Measurements from ENCODE around the gene UGT1A8. TPM values are rescaled to one million over a fixed set of nuclear protein-coding genes. Genes with fewer than 3 reads are reported as not detected.

The UGT1A8 gene
- total and polyA plus RNA-seq, 9 of the 15 experiments (the other 6 are each of a cell fraction or from before 2014, with no cell fraction given): 0.04 TPM; not detected in 8

GRCh38 chr2:233654501-233654900 lies 37.1 kb downstream of the UGT1A8 start:
- H4K20me1 ChIP-seq (replicated peaks; ENCODE audit: control insufficient read depth, insufficient read depth, low read length): no peaks in the 10 kb centered on the region
- H3K4me2 ChIP-seq (ENCODE audit: insufficient read depth, low read length): no peak overlapping the region
- no peak for ATAC-seq
- H3K36me3 ChIP-seq (ENCODE audit: control insufficient read depth, insufficient read depth, low read length): no peaks in the 10 kb centered on the region
- H3K9me3 ChIP-seq (replicated peaks; ENCODE audit: control insufficient read depth, insufficient read depth, low read depth, low read length): no peaks in the 10 kb centered on the region
- H2AFZ ChIP-seq (ENCODE audit: low read depth, low read length): no peak overlapping the region
- TF ChIP-seq ZNF512 (tag; IDR thresholded peaks at IDR 0.05): no peak
- TF ChIP-seq ZNF76 (CRISPR knock-in tag; IDR thresholded peaks at IDR 0.05; ENCODE audit: borderline replicate concordance): no peak
- TF ChIP-seq ZZZ3 (IDR thresholded peaks at IDR 0.05): no peak
- no peak for TF ChIP-seq ARID3B (CRISPR knock-in tag; IDR thresholded peaks at IDR 0.05; ENCODE audit: borderline replicate concordance)
- TF ChIP-seq, protein P1, sequence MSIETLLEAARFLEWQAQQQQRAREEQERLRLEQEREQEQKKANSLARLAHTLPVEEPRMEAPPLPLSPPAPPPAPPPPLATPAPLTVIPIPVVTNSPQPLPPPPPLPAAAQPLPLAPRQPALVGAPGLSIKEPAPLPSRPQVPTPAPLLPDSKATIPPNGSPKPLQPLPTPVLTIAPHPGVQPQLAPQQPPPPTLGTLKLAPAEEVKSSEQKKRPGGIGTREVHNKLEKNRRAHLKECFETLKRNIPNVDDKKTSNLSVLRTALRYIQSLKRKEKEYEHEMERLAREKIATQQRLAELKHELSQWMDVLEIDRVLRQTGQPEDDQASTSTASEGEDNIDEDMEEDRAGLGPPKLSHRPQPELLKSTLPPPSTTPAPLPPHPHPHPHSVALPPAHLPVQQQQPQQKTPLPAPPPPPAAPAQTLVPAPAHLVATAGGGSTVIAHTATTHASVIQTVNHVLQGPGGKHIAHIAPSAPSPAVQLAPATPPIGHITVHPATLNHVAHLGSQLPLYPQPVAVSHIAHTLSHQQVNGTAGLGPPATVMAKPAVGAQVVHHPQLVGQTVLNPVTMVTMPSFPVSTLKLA (conservative IDR thresholded peaks at IDR 0.05): no peak
- no peak for TF ChIP-seq THRAP3 (IDR thresholded peaks at IDR 0.05; ENCODE audit: borderline replicate concordance)
- TF ChIP-seq ZFP36 (IDR thresholded peaks at IDR 0.05; ENCODE audit: low read depth, low read length, partially characterized antibody): no peak
- no peak for TF ChIP-seq ZNF280B (CRISPR knock-in tag; IDR thresholded peaks at IDR 0.05)
- no peak for TF ChIP-seq EP300 (IDR thresholded peaks at IDR 0.05; ENCODE audit: low read length)
- FAIRE-seq: no peak
- no peak overlapping the region for H3K4me3 ChIP-seq
- no peaks in the 10 kb centered on the region for H3K79me2 ChIP-seq (ENCODE audit: control insufficient read depth, insufficient read depth, low read length)
- H3K27ac ChIP-seq (ENCODE audit: extremely low read depth, low read depth, low read length): no peak overlapping the region
- 1% methylated on average over 6 of the region's 6 CpGs for WGBS (ENCODE audit: insufficient coverage, low coverage, missing lambda C conversion rate)
- in situ Hi-C loops (cut with MboI): no loop called here
- CTCF ChIA-PET (ENCODE audit: low intra/inter-chr PET ratio): no interaction called here
- peaks cover 0 to 7% of the 10 kb centered on the region in 2 experiments; a peak in 1 of 5 replicates for H3K27me3 ChIP-seq (ENCODE audit: control insufficient read depth in 2 of 2, insufficient read depth in 2 of 2, low read length in 2 of 2)
- no peaks in the 10 kb centered on the region for H3K4me1 ChIP-seq (replicated peaks in 1 of 2; ENCODE audit: control insufficient read depth in 2 of 2, insufficient read depth in 2 of 2, low read length in 2 of 2)
- intact Hi-C loops (cut with micrococcal nuclease): no loop called here
- H3K9ac ChIP-seq (ENCODE audit: insufficient read depth in 1 of 2, low read depth in 2 of 2, low read length in 2 of 2): no peak overlapping the region
- POLR2A ChIA-PET: interaction anchor here (0.6 kb wide), 1 partner anchor 10 kb away, joined by 4 read pairs; no protein-coding TSS in a partner anchor
- H3K9me1 ChIP-seq (ENCODE audit: control insufficient read depth, insufficient read depth, low read length): no peaks in the 10 kb centered on the region
- no peak for DNase-seq (ENCODE audit: extremely low read depth in 1 of 4, low spot score in 3 of 4)
- BruUV-seq (replicated peaks): no TSS peak
